ENCODE measurements around the gene INPP5B. TPM values are rescaled to one million over a fixed set of nuclear protein-coding genes. Genes with fewer than 3 reads are reported as not detected.
A peak's percentile ranks its signal among the peaks of the same experiment; 100 is the strongest.

The INPP5B gene
- total and polyA plus RNA-seq, 2 of the 13 experiments (the other 11 are each of a cell fraction or from before 2014, with no cell fraction given) = 9.0 to 9.8 TPM

DNA sequence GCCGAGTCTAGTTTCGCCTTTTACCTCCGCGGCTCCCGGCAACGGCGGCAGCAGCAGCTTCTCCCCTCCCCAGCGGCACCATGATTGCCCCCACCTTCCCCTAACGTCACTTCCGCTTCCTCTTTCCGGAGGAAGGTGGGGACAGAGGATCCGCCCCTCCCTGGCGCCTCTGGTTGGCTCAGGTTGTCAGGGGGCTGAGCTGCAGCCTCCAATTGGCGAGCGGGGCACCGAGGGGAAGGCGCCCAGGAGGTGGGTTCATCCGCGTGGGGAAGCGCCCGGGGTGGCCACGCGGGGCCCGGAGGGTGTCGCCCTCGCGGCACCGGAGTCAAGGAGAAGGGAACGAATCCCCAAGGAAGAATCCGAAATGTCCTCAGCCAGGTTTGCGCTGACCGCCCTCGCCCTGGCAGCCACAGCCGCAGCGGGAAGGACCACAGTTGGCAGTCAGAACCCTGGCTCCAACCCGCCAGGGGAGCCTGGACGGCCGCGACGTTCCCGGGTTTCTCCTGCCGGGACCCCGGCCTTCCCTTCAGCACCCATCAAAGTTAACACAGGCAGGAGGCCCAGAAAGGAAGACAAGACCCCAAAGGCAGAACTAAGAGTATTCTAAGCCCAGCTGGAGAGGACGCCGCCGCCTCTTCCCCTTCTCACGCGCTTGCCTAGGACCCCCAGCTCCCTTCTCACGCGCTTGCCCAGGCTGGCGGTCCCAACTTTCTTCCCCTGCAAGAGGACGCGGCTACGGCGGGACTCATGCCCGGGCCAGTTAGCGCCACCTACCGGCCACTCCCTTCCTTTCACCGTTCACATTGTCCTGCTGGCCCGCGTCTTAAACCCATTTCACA, 87.1 kb downstream of the INPP5B start, which contains the start of gene MTF1 (continued):
- no peak for TF ChIP-seq MATR3 (CRISPR knock-in tag; IDR thresholded peaks at IDR 0.05)
- no peak for TF ChIP-seq ATF7-NPFF (CRISPR knock-in tag; IDR thresholded peaks at IDR 0.05; ENCODE audit: low read depth)
- TF ChIP-seq RARA (CRISPR knock-in tag; IDR thresholded peaks at IDR 0.05) = peak; percentile 28; the same call in 1 of the 2 replicates
- TF ChIP-seq, protein P1, sequence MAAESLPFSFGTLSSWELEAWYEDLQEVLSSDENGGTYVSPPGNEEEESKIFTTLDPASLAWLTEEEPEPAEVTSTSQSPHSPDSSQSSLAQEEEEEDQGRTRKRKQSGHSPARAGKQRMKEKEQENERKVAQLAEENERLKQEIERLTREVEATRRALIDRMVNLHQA (CRISPR knock-in tag; IDR thresholded peaks at IDR 0.05) = no peak
- no peak for TF ChIP-seq HOXA9 (CRISPR knock-in tag; IDR thresholded peaks at IDR 0.05; ENCODE audit: borderline replicate concordance)
- TF ChIP-seq, protein P2, sequence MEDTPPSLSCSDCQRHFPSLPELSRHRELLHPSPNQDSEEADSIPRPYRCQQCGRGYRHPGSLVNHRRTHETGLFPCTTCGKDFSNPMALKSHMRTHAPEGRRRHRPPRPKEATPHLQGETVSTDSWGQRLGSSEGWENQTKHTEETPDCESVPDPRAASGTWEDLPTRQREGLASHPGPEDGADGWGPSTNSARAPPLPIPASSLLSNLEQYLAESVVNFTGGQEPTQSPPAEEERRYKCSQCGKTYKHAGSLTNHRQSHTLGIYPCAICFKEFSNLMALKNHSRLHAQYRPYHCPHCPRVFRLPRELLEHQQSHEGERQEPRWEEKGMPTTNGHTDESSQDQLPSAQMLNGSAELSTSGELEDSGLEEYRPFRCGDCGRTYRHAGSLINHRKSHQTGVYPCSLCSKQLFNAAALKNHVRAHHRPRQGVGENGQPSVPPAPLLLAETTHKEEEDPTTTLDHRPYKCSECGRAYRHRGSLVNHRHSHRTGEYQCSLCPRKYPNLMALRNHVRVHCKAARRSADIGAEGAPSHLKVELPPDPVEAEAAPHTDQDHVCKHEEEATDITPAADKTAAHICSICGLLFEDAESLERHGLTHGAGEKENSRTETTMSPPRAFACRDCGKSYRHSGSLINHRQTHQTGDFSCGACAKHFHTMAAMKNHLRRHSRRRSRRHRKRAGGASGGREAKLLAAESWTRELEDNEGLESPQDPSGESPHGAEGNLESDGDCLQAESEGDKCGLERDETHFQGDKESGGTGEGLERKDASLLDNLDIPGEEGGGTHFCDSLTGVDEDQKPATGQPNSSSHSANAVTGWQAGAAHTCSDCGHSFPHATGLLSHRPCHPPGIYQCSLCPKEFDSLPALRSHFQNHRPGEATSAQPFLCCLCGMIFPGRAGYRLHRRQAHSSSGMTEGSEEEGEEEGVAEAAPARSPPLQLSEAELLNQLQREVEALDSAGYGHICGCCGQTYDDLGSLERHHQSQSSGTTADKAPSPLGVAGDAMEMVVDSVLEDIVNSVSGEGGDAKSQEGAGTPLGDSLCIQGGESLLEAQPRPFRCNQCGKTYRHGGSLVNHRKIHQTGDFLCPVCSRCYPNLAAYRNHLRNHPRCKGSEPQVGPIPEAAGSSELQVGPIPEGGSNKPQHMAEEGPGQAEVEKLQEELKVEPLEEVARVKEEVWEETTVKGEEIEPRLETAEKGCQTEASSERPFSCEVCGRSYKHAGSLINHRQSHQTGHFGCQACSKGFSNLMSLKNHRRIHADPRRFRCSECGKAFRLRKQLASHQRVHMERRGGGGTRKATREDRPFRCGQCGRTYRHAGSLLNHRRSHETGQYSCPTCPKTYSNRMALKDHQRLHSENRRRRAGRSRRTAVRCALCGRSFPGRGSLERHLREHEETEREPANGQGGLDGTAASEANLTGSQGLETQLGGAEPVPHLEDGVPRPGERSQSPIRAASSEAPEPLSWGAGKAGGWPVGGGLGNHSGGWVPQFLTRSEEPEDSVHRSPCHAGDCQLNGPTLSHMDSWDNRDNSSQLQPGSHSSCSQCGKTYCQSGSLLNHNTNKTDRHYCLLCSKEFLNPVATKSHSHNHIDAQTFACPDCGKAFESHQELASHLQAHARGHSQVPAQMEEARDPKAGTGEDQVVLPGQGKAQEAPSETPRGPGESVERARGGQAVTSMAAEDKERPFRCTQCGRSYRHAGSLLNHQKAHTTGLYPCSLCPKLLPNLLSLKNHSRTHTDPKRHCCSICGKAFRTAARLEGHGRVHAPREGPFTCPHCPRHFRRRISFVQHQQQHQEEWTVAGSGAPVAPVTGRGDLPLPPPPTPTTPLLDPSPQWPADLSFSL (CRISPR knock-in tag; IDR thresholded peaks at IDR 0.05) = no peak
- no peak for TF ChIP-seq SNRNP70 (IDR thresholded peaks at IDR 0.05; ENCODE audit: low read depth, low read length)
- TF ChIP-seq ZNF883 (CRISPR knock-in tag; IDR thresholded peaks at IDR 0.05; ENCODE audit: not compliant biosample characterization) = no peak
- no peak for TF ChIP-seq FOXO1 (CRISPR knock-in tag; IDR thresholded peaks at IDR 0.05)
- TF ChIP-seq SYNCRIP (IDR thresholded peaks at IDR 0.05; ENCODE audit: insufficient read depth, low read depth, low read length) = no peak
- TF ChIP-seq, protein P3, sequence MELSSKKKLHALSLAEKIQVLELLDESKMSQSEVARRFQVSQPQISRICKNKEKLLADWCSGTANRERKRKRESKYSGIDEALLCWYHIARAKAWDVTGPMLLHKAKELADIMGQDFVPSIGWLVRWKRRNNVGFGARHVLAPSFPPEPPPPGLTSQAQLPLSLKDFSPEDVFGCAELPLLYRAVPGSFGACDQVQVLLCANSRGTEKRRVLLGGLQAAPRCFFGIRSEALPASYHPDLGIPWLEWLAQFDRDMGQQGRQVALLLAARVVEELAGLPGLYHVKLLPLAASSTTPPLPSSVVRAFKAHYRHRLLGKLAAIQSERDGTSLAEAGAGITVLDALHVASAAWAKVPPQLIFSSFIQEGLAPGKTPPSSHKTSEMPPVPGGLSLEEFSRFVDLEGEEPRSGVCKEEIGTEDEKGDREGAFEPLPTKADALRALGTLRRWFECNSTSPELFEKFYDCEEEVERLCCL (CRISPR knock-in tag; IDR thresholded peaks at IDR 0.05; ENCODE audit: borderline replicate concordance) = no peak
- TF ChIP-seq JARID2 (CRISPR knock-in tag; IDR thresholded peaks at IDR 0.05; ENCODE audit: insufficient replicate concordance) = no peak
- TF ChIP-seq, protein P4, sequence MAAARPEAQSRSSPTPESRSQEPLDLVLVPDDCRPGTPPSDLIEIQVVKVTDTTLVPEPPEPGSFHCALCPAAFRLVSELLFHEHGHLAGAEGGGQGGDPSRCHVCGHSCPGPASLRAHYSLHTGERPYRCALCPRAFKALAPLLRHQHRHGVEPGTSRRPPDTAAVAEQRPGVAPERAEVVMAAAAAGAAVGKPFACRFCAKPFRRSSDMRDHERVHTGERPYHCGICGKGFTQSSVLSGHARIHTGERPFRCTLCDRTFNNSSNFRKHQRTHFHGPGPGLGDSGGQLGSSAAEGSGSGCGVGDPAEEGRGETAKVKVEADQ (CRISPR knock-in tag; IDR thresholded peaks at IDR 0.05; ENCODE audit: borderline replicate concordance) = no peak
- TF ChIP-seq, protein P5, sequence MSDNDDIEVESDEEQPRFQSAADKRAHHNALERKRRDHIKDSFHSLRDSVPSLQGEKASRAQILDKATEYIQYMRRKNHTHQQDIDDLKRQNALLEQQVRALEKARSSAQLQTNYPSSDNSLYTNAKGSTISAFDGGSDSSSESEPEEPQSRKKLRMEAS (IDR thresholded peaks at IDR 0.05) = peak; percentile 94
- TF ChIP-seq SAFB2 (CRISPR knock-in tag; IDR thresholded peaks at IDR 0.05; ENCODE audit: borderline replicate concordance, low read depth) = no peak
- peak; percentile 58; the same call in 1 of the 2 replicates for TF ChIP-seq CCDC6 (CRISPR knock-in tag; IDR thresholded peaks at IDR 0.05)
- TF ChIP-seq ZNF75D (CRISPR knock-in tag; IDR thresholded peaks at IDR 0.05; ENCODE audit: borderline replicate concordance) = no peak
- TF ChIP-seq ZNF709 (CRISPR knock-in tag; IDR thresholded peaks at IDR 0.05) = no peak; the same call in 1 of the 2 replicates
- TF ChIP-seq PRMT3 (CRISPR knock-in tag; IDR thresholded peaks at IDR 0.05; ENCODE audit: borderline replicate concordance, low read depth) = no peak
- TF ChIP-seq HMG20B (CRISPR knock-in tag; conservative IDR thresholded peaks at IDR 0.05) = no peak
